ENCODE results near the gene ARID3A. TPM values are rescaled to one million over a fixed set of nuclear protein-coding genes. Genes with fewer than 3 reads are reported as not detected.

The ARID3A gene
- total RNA-seq, 1 donor from 2014 or later, result 106 TPM

GRCh38 chr19:918481-919198, 7.2 kb upstream of the ARID3A start:
- H3K27ac Mint-ChIP-seq (ENCODE audit: unreplicated experiment), result no peak overlapping the region
- Histone ChIP-seq H3K27me3 (ENCODE audit: insufficient read depth, low read length) (peaks cover 29% of the 10 kb centered on the region), H3K9ac (ENCODE audit: low read length) (no peak overlapping the region), H3K4me2 (ENCODE audit: low read length) (no peak overlapping the region), H3K4me3 (ENCODE audit: insufficient read depth, low read depth, low read length) (no peak overlapping the region), H4K20me1 (ENCODE audit: insufficient read depth, low read length) (no peaks in the 10 kb centered on the region), H3K27ac (ENCODE audit: low read depth, low read length) (no peak overlapping the region), H3K9me3 (ENCODE audit: insufficient read depth, low read depth, low read length) (no peaks in the 10 kb centered on the region), H2AFZ (ENCODE audit: low read depth, low read length) (no peak overlapping the region), H3K36me3 (ENCODE audit: insufficient read depth, low read length) (no peaks in the 10 kb centered on the region), H3K4me1 (ENCODE audit: insufficient read depth, low read length) (peaks cover 6% of the 10 kb centered on the region), H3K79me2 (ENCODE audit: insufficient read depth, low read length) (no peaks in the 10 kb centered on the region)
- no peak overlapping the region for H3K4me3 Mint-ChIP-seq (ENCODE audit: unreplicated experiment)
- H3K36me3 Mint-ChIP-seq (ENCODE audit: low read depth, unreplicated experiment), result no peaks in the 10 kb centered on the region
- peaks cover 2% of the 10 kb centered on the region for H3K9me3 Mint-ChIP-seq (ENCODE audit: unreplicated experiment)
- H3K27me3 Mint-ChIP-seq (ENCODE audit: low read depth, unreplicated experiment), result peaks cover 12% of the 10 kb centered on the region
- H3K4me1 Mint-ChIP-seq (ENCODE audit: low read depth, unreplicated experiment), result no peaks in the 10 kb centered on the region
- TF ChIP-seq EZH2 (IDR thresholded peaks at IDR 0.05; ENCODE audit: insufficient read depth, low read length) (no peak), CTCF (IDR thresholded peaks at IDR 0.05; ENCODE audit: insufficient read depth, low read depth, low read length) (no peak)
- DNase-seq (ENCODE audit: low read depth) (no peak), FAIRE-seq (no peak)

- Histone ChIP-seq H3K79me2 (ENCODE audit: insufficient read depth, low read length) (no peaks in the 10 kb centered on the region), H3K4me2 (ENCODE audit: low read length) (no peak overlapping the region), H3K9me3 (ENCODE audit: insufficient read depth, low read depth, low read length) (no peaks in the 10 kb centered on the region), H3K9ac (ENCODE audit: low read length) (no peak overlapping the region), H2AFZ (ENCODE audit: low read depth, low read length) (no peak overlapping the region), H3K36me3 (ENCODE audit: insufficient read depth, low read length) (no peaks in the 10 kb centered on the region), H3K27ac (ENCODE audit: low read depth, low read length) (no peak overlapping the region), H4K20me1 (ENCODE audit: insufficient read depth, low read length) (no peaks in the 10 kb centered on the region), H3K27me3 (ENCODE audit: insufficient read depth, low read length) (peaks cover 29% of the 10 kb centered on the region), H3K4me3 (ENCODE audit: insufficient read depth, low read depth, low read length) (no peak overlapping the region), H3K4me1 (ENCODE audit: insufficient read depth, low read length) (peaks cover 5% of the 10 kb centered on the region)
- Mint-ChIP-seq H3K4me3 (ENCODE audit: unreplicated experiment) (no peak overlapping the region), H3K27me3 (ENCODE audit: low read depth, unreplicated experiment) (peaks cover 12% of the 10 kb centered on the region), H3K4me1 (ENCODE audit: low read depth, unreplicated experiment) (no peaks in the 10 kb centered on the region), H3K9me3 (ENCODE audit: unreplicated experiment) (peaks cover 2% of the 10 kb centered on the region), H3K36me3 (ENCODE audit: low read depth, unreplicated experiment) (no peaks in the 10 kb centered on the region), H3K27ac (ENCODE audit: unreplicated experiment) (no peak overlapping the region)
- FAIRE-seq (no peak), DNase-seq (ENCODE audit: low read depth) (no peak)
- peak; percentile 84 for TF ChIP-seq EZH2 (IDR thresholded peaks at IDR 0.05; ENCODE audit: insufficient read depth, low read length)
- TF ChIP-seq CTCF (IDR thresholded peaks at IDR 0.05; ENCODE audit: insufficient read depth, low read depth, low read length), result no peak
Observed at GRCh38 chr19:919199-920050, 6.4 kb upstream of the ARID3A start.

All from astrocyte (in vitro differentiated cells and primary cell).